A673 (cell line): ENCODE results near the gene RNF212B. TPM values are rescaled to one million over a fixed set of nuclear protein-coding genes. Genes with fewer than 3 reads are reported as not detected.
"Not testable (repeated sequence)": the region's sequence is repeated elsewhere in the genome, so short reads cannot be mapped to it uniquely, and the experiment has no call there.

Source experiments
- BruUV-seq: library from RNA; stranded (reverse); fragments of 400-500 nt; replicated peaks from 2 replicates; lab custom pipeline; 2021; lab: Mats Ljungman, UMichigan
- CTCF ChIA-PET: fragments of 300-600 bp; sonication (Branson Sonifier 250); formaldehyde crosslinking; loops from one replicate; lab custom pipeline; 2022; ENCODE audit warnings: antibody characterized with exemption; lab: Charles Lee
- POLR2A ChIA-PET: fragments of 300-600 bp; sonication (Branson Sonifier 250); formaldehyde crosslinking; loops from one replicate; lab custom pipeline; 2022; ENCODE audit warnings: antibody characterized with exemption; ENCODE audit not compliant: low non-redundant PET; lab: Charles Lee
- DNase-seq: peaks from one replicate; pipeline ENCODE4 v3.0.0-alpha.2; 2015; ENCODE audit warnings: low spot score
- H3K27ac ChIP-seq: fragments of 200-600 bp; sonication (generic); 2 replicates; pipeline ENCODE4 v1.5.1; 2016; ENCODE audit warnings: mixed run types, low read depth, mild to moderate bottlenecking, mixed read lengths, antibody characterized with exemption, low read length; ENCODE audit not compliant: poor library complexity, severe bottlenecking
- H3K27me3 ChIP-seq: fragments of 200-600 bp; sonication (generic); replicated peaks from 2 replicates; pipeline ENCODE4 v1.6.1; 2017; ENCODE audit warnings: mixed run types, low read depth, mild to moderate bottlenecking, mixed read lengths, antibody characterized with exemption, low read length; ENCODE audit not compliant: insufficient read depth, poor library complexity
- H3K36me3 ChIP-seq: fragments of 200-600 bp; sonication (generic); 2 replicates; pipeline ENCODE4 v1.6.1; 2016; ENCODE audit warnings: mixed run types, mild to moderate bottlenecking, mixed read lengths, antibody characterized with exemption, low read length; ENCODE audit not compliant: insufficient read depth, poor library complexity, severe bottlenecking
- H3K4me1 ChIP-seq: fragments of 200-600 bp; sonication (generic); 2 replicates; pipeline ENCODE4 v1.6.1; 2017; ENCODE audit warnings: mixed run types, mild to moderate bottlenecking, mixed read lengths, antibody characterized with exemption, low read length; ENCODE audit not compliant: insufficient read depth, poor library complexity, severe bottlenecking
- H3K4me3 ChIP-seq: fragments of 200-600 bp; sonication (generic); 2 replicates; pipeline ENCODE4 v1.5.1; 2016; ENCODE audit warnings: low read depth, mixed run types, mild to moderate bottlenecking, mixed read lengths, low read length; ENCODE audit not compliant: poor library complexity, severe bottlenecking
- H3K9me3 ChIP-seq: fragments of 200-600 bp; sonication (generic); 2 replicates; pipeline ENCODE4 v1.6.1; 2016; ENCODE audit warnings: mixed run types, low read depth, mild to moderate bottlenecking, mixed read lengths, antibody characterized with exemption, low read length; ENCODE audit not compliant: poor library complexity, severe bottlenecking
- CTCF ChIP-seq: fragments of 300-800, 200-600 bp; sonication (generic); conservative IDR thresholded peaks from 2 replicates; pipeline ENCODE4 v1.5.1; 2017; ENCODE audit warnings: low read depth, mild to moderate bottlenecking, antibody characterized with exemption, low read length, moderate library complexity, mixed read lengths
- EZH2 ChIP-seq: fragments of 200-600 bp; sonication (generic); IDR thresholded peaks from 2 replicates; pipeline ENCODE4 v1.6.1; 2017; ENCODE audit warnings: borderline replicate concordance, low read depth, mild to moderate bottlenecking, mixed read lengths, antibody characterized with exemption, low read length; ENCODE audit not compliant: poor library complexity, severe bottlenecking
- intact Hi-C: fragments of 100-400 bp; cut with micrococcal nuclease; formaldehyde crosslinking; loops from one replicate; pipeline ENCODE4 v1.10.0; 2022; ENCODE audit not compliant: unreplicated experiment
- total RNA-seq: library from RNA; stranded (reverse); gene quantifications from 2 replicates; pipeline ENCODE4 v1.2.3, GENCODE V29; 2021

Gene RNF212B
- total RNA-seq, 1 experiment from 2014 or later, result not detected

GRCh38 chr14:23252420-23253333 lies 14.9 kb downstream of the RNF212B start:
- H3K27ac ChIP-seq, result no peak overlapping the region
- H3K36me3 ChIP-seq, result no peaks in the 10 kb centered on the region
- no TSS peak for BruUV-seq
- no peaks in the 10 kb centered on the region for H3K4me1 ChIP-seq
- no peak for DNase-seq
- CTCF ChIA-PET, result no interaction called here
- H3K9me3 ChIP-seq, result no peaks in the 10 kb centered on the region
- no peaks in the 10 kb centered on the region for H3K27me3 ChIP-seq
- TF ChIP-seq CTCF (no peak), EZH2 (no peak)
- intact Hi-C loops, result no loop called here
- H3K4me3 ChIP-seq, result no peak overlapping the region
- POLR2A ChIA-PET, result no interaction called here

GRCh38 chr14:23258256-23258655 lies 20.5 kb downstream of the RNF212B start:
- CTCF ChIA-PET, result no interaction called here
- BruUV-seq, result no TSS peak
- intact Hi-C loops, result no loop called here
- H3K36me3 ChIP-seq, result no peaks in the 10 kb centered on the region
- DNase-seq, result no peak
- no peak overlapping the region for H3K4me3 ChIP-seq
- POLR2A ChIA-PET, result no interaction called here
- TF ChIP-seq EZH2 (no peak), CTCF (no peak)
- peaks cover 12% of the 10 kb centered on the region for H3K27me3 ChIP-seq
- no peaks in the 10 kb centered on the region for H3K4me1 ChIP-seq
- H3K27ac ChIP-seq, result no peak overlapping the region
- no peaks in the 10 kb centered on the region for H3K9me3 ChIP-seq

GRCh38 chr14:23259426-23259825 lies 21.7 kb downstream of the RNF212B start:
- H3K4me3 ChIP-seq, result no peak overlapping the region
- peaks cover 12% of the 10 kb centered on the region for H3K27me3 ChIP-seq
- ChIA-PET POLR2A (interaction anchor here (0.8 kb wide), 1 partner anchor 343 kb away, joined by 4 read pairs; no protein-coding TSS in a partner anchor), CTCF (interaction anchor here (1.3 kb wide), 1 partner anchor 139 kb away, joined by 6 read pairs; no protein-coding TSS in a partner anchor)
- intact Hi-C loops, result no loop called here
- H3K36me3 ChIP-seq, result no peaks in the 10 kb centered on the region
- no peak overlapping the region for H3K27ac ChIP-seq
- TF ChIP-seq EZH2 (no peak), CTCF (no peak)
- BruUV-seq, result no TSS peak
- peak; percentile 52 for DNase-seq
- H3K4me1 ChIP-seq, result no peaks in the 10 kb centered on the region
- no peaks in the 10 kb centered on the region for H3K9me3 ChIP-seq

- H3K36me3 ChIP-seq, DNase-seq, H3K4me1 ChIP-seq, POLR2A ChIA-PET, BruUV-seq, H3K4me3 ChIP-seq, H3K27ac ChIP-seq, H3K9me3 ChIP-seq, CTCF ChIA-PET: not testable (repeated sequence)
- peaks cover 12% of the 10 kb centered on the region for H3K27me3 ChIP-seq
- intact Hi-C loops, result loop anchor here (10.0 kb wide), 1 partner anchor 204 kb away; the partner anchor contains the start of gene NGDN
These were observed 23.1 kb downstream of the RNF212B start for GRCh38 chr14:23260849-23261248.
